GM12878 (cell line): Measurements from ENCODE around the gene ATP1B1. TPM values are rescaled to one million over a fixed set of nuclear protein-coding genes. Genes with fewer than 3 reads are reported as not detected.

Experiments
- ATAC-seq: fragments of 200-7000 bp; cut with Tn5 transposase; 3 replicates; pipeline ENCODE4 v1.9.1; 2020; ENCODE audit warnings: mild to moderate bottlenecking, moderate library complexity
- BruUV-seq: library from RNA; stranded (reverse); fragments of 400-500 nt; replicated peaks from 2 replicates; lab custom pipeline; 2021; lab: Mats Ljungman, UMichigan
- CTCF ChIA-PET: fragments of 300-600 bp; sonication (Branson Sonifier 250); formaldehyde crosslinking; extraction: SDS; loops from one replicate; lab custom pipeline; 2021; ENCODE audit warnings: inconsistent platforms; lab: Yijun Ruan, JAX
- POLR2A ChIA-PET: fragments of 350-600 bp; formaldehyde crosslinking; extraction: SDS; loops from one replicate; lab custom pipeline; 2021; ENCODE audit warnings: inconsistent platforms; lab: Charles Lee
- RAD21 ChIA-PET: fragments of 300-600 bp; sonication (Branson Sonifier 250); formaldehyde crosslinking; loops from one replicate; lab custom pipeline; 2023; ENCODE audit warnings: antibody characterized with exemption; ENCODE audit not compliant: unreplicated experiment; lab: Charles Lee
- SMC1A ChIA-PET: fragments of 300-600 bp; sonication (Branson Sonifier 250); formaldehyde crosslinking; loops from one replicate; lab custom pipeline; 2023; ENCODE audit not compliant: unreplicated experiment, uncharacterized antibody; lab: Charles Lee
- DNase-seq: peaks from one replicate; pipeline ENCODE4 v3.0.0-alpha.2; 2011; ENCODE audit warnings: low read depth, low spot score
- FAIRE-seq: peaks from 3 replicates; lab custom pipeline; 2011; peaks lifted over from hg19 to GRCh38; lab: Jason Lieb, UNC
- H2AFZ ChIP-seq: 2 replicates; pipeline ENCODE4 v1.6.0; 2011; ENCODE audit warnings: low read depth, low read length, control low read depth; ENCODE audit not compliant: control insufficient read depth
- H3K27ac ChIP-seq: 2 replicates; pipeline ENCODE4 v1.5.1; 2011; ENCODE audit warnings: control low read depth; ENCODE audit not compliant: control insufficient read depth, insufficient read depth
- H3K27me3 ChIP-seq, 2 experiments: replicated peaks in 1 of 2; 2 replicates each; pipeline versions ENCODE4 v1.6.0 to v1.6.1; 2011; ENCODE audit warnings: low read length in 1 of 2; ENCODE audit not compliant: control insufficient read depth in 2 of 2, insufficient read depth in 2 of 2
- H3K36me3 ChIP-seq, 2 experiments: 2 replicates each; pipeline ENCODE4 v1.5.1; 2011; ENCODE audit warnings: low read length in 1 of 2; ENCODE audit not compliant: control insufficient read depth in 2 of 2, insufficient read depth in 2 of 2
- H3K4me1 ChIP-seq: 2 replicates; pipeline ENCODE4 v1.6.1; 2011; ENCODE audit warnings: mild to moderate bottlenecking, low read length, moderate library complexity, mixed read lengths; ENCODE audit not compliant: control insufficient read depth, insufficient read depth
- H3K4me2 ChIP-seq: 2 replicates; pipeline ENCODE4 v1.6.0; 2011; ENCODE audit warnings: control low read depth; ENCODE audit not compliant: control insufficient read depth, insufficient read depth
- H3K4me3 ChIP-seq: fragments of 200-600 bp; sonication (generic); 2 replicates; pipeline ENCODE4 v1.5.1; 2016
- H3K79me2 ChIP-seq: 2 replicates; pipeline ENCODE4 v1.6.0; 2011; ENCODE audit warnings: low read length; ENCODE audit not compliant: control insufficient read depth, insufficient read depth
- H3K9ac ChIP-seq: 2 replicates; pipeline ENCODE4 v1.8.0; 2011; ENCODE audit warnings: low read length, control low read depth, mixed read lengths; ENCODE audit not compliant: control insufficient read depth, insufficient read depth
- H3K9me3 ChIP-seq: replicated peaks from 3 replicates; pipeline ENCODE4 v1.5.1; 2011; ENCODE audit warnings: mild to moderate bottlenecking, low read length; ENCODE audit not compliant: control insufficient read depth, insufficient read depth
- H4K20me1 ChIP-seq: 2 replicates; pipeline ENCODE4 v1.6.0; 2011; ENCODE audit not compliant: control insufficient read depth, insufficient read depth
- CBFB ChIP-seq: IDR thresholded peaks from 2 replicates; pipeline ENCODE4 v1.6.1; 2016; ENCODE audit warnings: antibody characterized with exemption, low read depth
- CREB1 ChIP-seq: IDR thresholded peaks from 2 replicates; pipeline ENCODE4 v1.6.1; 2012; ENCODE audit warnings: low read depth, mild to moderate bottlenecking, inconsistent platforms
- CTCF ChIP-seq, 3 experiments: IDR thresholded peaks in 2 of 3; conservative IDR thresholded peaks in 1 of 3; 2 replicates each; pipeline ENCODE4 v1.5.1; 2011; ENCODE audit warnings: low read depth in 3 of 3, low read length in 3 of 3, mild to moderate bottlenecking in 3 of 3, control low read depth in 2 of 3, moderate library complexity in 2 of 3, inconsistent platforms in 1 of 3, mixed read lengths in 1 of 3; ENCODE audit not compliant: control insufficient read depth in 2 of 3, insufficient read depth in 1 of 3; ENCODE audit errors: extremely low read depth in 1 of 3
- HSF1 ChIP-seq: fragments of 150-350 bp; IDR thresholded peaks from 2 replicates; pipeline ENCODE4 v1.6.1; 2014; ENCODE audit warnings: mild to moderate bottlenecking, low read depth, low read length
- MLLT1 ChIP-seq: fragments of 450-650 bp; IDR thresholded peaks from 2 replicates; pipeline ENCODE4 v1.6.1; 2016; ENCODE audit warnings: mild to moderate bottlenecking
- PBX3 ChIP-seq: IDR thresholded peaks from 2 replicates; pipeline ENCODE4 v1.6.1; 2011; ENCODE audit warnings: mild to moderate bottlenecking, low read depth, low read length, moderate library complexity; ENCODE audit not compliant: insufficient replicate concordance
- RAD21 ChIP-seq: IDR thresholded peaks from 2 replicates; pipeline ENCODE4 v1.6.1; 2011; ENCODE audit warnings: mild to moderate bottlenecking, low read depth, low read length, moderate library complexity; ENCODE audit not compliant: insufficient read depth
- RCOR1 ChIP-seq: conservative IDR thresholded peaks from 2 replicates; pipeline ENCODE4 v1.6.1; 2012; ENCODE audit warnings: low read depth, low read length, improper control_type of control experiment
- WGBS: methylation state at CpG from one replicate; pipeline ENCODE4 v1.1.6; 2016; ENCODE audit warnings: low lambda C conversion rate; ENCODE audit not compliant: insufficient replicate concordance, insufficient coverage; ENCODE audit errors: missing lambda C conversion rate; 5-methylcytosine and 5-hydroxymethylcytosine counted together
- in situ Hi-C: fragments of 300-500 bp; cut with MboI; formaldehyde crosslinking; loops from 9 replicates; pipeline ENCODE4 v1.14.3; 2018; ENCODE audit warnings: mixed read lengths
- intact Hi-C: fragments of 100-400 bp; cut with micrococcal nuclease; formaldehyde crosslinking; loops from one replicate; pipeline ENCODE4 v1.14.2; 2022; ENCODE audit not compliant: unreplicated experiment
- polyA plus RNA-seq, 11 experiments: library from polyadenylated mRNA; depleted of rRNA in 4 of 11; unstranded in 6 of 11; stranded (reverse) in 5 of 11; fragments of >200 nt; fragmentation: Nextera tagmentation in 4 of 11; fragmentation: Illumina TruSeq in 1 of 11; extraction: Ambion mirVana in 4 of 11; extraction: Trizol in 1 of 11; gene quantifications; 1 replicate in 1 of 11; 2 replicates in 10 of 11; pipeline versions ENCODE4 v1.2.1 to v1.2.3, GENCODE V29; 2011 to 2016; ENCODE audit warnings: inconsistent platforms in 2 of 11, missing spikeins in 2 of 11, low read depth in 1 of 11
- total RNA-seq, 4 experiments: library from RNA; depleted of rRNA in 3 of 4; stranded (reverse); fragments of >200 nt in 3 of 4; fragmentation: Illumina TruSeq in 1 of 4; extraction: Trizol in 1 of 4; gene quantifications; 2 replicates each; pipeline versions ENCODE4 v1.2.1 to v1.2.3, GENCODE V29; 2013 to 2021
- TF ChIP-seq, protein P1 (sequence below): fragments of 450-650 bp; formaldehyde crosslinking; IDR thresholded peaks from 2 replicates; pipeline ENCODE4 v1.5.0; 2022; ENCODE audit warnings: mild to moderate bottlenecking, missing genetic modification characterization

The ATP1B1 gene
- total and polyA plus RNA-seq, 10 of the 15 experiments (the other 5 are each of a cell fraction or from before 2014, with no cell fraction given): 0.84 to 14.0 (median 1.4) TPM

DNA sequence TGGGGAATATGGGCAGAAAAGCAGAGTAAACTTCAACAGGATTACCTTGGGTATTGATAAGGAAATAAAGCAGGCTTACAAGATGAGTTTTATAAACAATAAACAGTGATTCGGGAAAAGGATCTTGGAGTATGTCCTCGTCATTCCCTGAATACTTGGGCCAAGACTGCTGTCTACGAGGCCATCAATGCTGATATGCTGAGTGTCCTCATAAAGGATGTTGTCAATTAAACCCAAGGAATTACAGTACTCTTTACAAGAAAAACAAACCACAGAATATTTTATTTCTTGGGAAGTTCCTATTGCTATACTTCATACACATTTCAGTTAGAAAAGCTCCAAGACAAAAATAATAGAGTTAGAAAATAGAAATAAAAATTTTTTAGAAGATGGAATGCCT lies 34.9 kb downstream of the ATP1B1 start (continued):
- TF ChIP-seq MLLT1: no peak
- no peak for TF ChIP-seq RAD21

GRCh38 chr1:169142129-169142528 lies 35.6 kb downstream of the ATP1B1 start:
- ChIA-PET CTCF (interaction anchor here (0.7 to 1.7 kb wide), 7 partner anchors 10 to 703 kb away, joined by 3 to 5 read pairs (median 4); no protein-coding TSS in a partner anchor), POLR2A (interaction anchor here (1.0 kb wide), 1 partner anchor 26 kb away, joined by 3 read pairs; no protein-coding TSS in a partner anchor), SMC1A (interaction anchor here (0.9 to 2.1 kb wide), 5 partner anchors 8 to 208 kb away, joined by 3 to 5 read pairs (median 4); no protein-coding TSS in a partner anchor), RAD21 (interaction anchor here (1.4 kb wide), 1 partner anchor 19 kb away, joined by 4 read pairs; no protein-coding TSS in a partner anchor)
- no TSS peak for BruUV-seq
- in situ Hi-C loops (no loop called here), intact Hi-C loops (no loop called here)
- H3K79me2 ChIP-seq: no peaks in the 10 kb centered on the region
- H3K9me3 ChIP-seq: no peaks in the 10 kb centered on the region
- no peak for DNase-seq
- H4K20me1 ChIP-seq: no peaks in the 10 kb centered on the region
- FAIRE-seq: no peak
- H2AFZ ChIP-seq: no peak overlapping the region
- H3K4me1 ChIP-seq: peaks cover 3% of the 10 kb centered on the region; the same call in 1 of the 2 replicates
- H3K9ac ChIP-seq: no peak overlapping the region
- H3K27me3 ChIP-seq: no peaks in the 10 kb centered on the region
- no peak overlapping the region for H3K4me3 ChIP-seq
- no peak overlapping the region for H3K4me2 ChIP-seq
- ATAC-seq: no peak
- H3K27ac ChIP-seq: no peak overlapping the region
- no peaks in the 10 kb centered on the region for H3K36me3 ChIP-seq
- 3% methylated on average over 1 of the region's 1 CpG for WGBS
- no peak for TF ChIP-seq CREB1
- TF ChIP-seq HSF1: no peak
- no peak for TF ChIP-seq CBFB
- TF ChIP-seq CTCF (IDR thresholded peaks at IDR 0.05 in 2 of 3, conservative IDR thresholded peaks at IDR 0.05 in 1 of 3; ENCODE audit: control insufficient read depth in 2 of 3, extremely low read depth in 1 of 3, insufficient read depth in 1 of 3, low read depth in 3 of 3, low read length in 3 of 3): no peak
- TF ChIP-seq RCOR1: no peak
- TF ChIP-seq, protein P1, sequence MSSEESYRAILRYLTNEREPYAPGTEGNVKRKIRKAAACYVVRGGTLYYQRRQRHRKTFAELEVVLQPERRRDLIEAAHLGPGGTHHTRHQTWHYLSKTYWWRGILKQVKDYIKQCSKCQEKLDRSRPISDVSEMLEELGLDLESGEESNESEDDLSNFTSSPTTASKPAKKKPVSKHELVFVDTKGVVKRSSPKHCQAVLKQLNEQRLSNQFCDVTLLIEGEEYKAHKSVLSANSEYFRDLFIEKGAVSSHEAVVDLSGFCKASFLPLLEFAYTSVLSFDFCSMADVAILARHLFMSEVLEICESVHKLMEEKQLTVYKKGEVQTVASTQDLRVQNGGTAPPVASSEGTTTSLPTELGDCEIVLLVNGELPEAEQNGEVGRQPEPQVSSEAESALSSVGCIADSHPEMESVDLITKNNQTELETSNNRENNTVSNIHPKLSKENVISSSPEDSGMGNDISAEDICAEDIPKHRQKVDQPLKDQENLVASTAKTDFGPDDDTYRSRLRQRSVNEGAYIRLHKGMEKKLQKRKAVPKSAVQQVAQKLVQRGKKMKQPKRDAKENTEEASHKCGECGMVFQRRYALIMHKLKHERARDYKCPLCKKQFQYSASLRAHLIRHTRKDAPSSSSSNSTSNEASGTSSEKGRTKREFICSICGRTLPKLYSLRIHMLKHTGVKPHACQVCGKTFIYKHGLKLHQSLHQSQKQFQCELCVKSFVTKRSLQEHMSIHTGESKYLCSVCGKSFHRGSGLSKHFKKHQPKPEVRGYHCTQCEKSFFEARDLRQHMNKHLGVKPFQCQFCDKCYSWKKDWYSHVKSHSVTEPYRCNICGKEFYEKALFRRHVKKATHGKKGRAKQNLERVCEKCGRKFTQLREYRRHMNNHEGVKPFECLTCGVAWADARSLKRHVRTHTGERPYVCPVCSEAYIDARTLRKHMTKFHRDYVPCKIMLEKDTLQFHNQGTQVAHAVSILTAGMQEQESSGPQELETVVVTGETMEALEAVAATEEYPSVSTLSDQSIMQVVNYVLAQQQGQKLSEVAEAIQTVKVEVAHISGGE (CRISPR knock-in tag): no peak
- TF ChIP-seq PBX3: no peak
